HFF-Myc (cell line): ENCODE measurements around the gene ZFYVE28.

Experiments
- DNase-seq: peaks from one replicate; pipeline ENCODE4 v3.0.0-alpha.2; 2011; ENCODE audit warnings: low read depth; ENCODE audit errors: extremely low read depth
- H3K4me3 ChIP-seq: replicated peaks from 2 replicates; pipeline ENCODE4 v1.5.1; 2011; ENCODE audit warnings: low read depth, mild to moderate bottlenecking, control low read depth, low read length
- CTCF ChIP-seq: IDR thresholded peaks from 2 replicates; pipeline ENCODE4 v1.5.1; 2012; ENCODE audit warnings: mild to moderate bottlenecking, low read depth, low read length, control low read depth; ENCODE audit errors: missing control alignments

The ZFYVE28 gene

GRCh38 chr4:2270341-2271165, 147.9 kb downstream of the ZFYVE28 start:
- TF ChIP-seq CTCF: no peak
- no peak overlapping the region for H3K4me3 ChIP-seq
- DNase-seq: no peak

DNA sequence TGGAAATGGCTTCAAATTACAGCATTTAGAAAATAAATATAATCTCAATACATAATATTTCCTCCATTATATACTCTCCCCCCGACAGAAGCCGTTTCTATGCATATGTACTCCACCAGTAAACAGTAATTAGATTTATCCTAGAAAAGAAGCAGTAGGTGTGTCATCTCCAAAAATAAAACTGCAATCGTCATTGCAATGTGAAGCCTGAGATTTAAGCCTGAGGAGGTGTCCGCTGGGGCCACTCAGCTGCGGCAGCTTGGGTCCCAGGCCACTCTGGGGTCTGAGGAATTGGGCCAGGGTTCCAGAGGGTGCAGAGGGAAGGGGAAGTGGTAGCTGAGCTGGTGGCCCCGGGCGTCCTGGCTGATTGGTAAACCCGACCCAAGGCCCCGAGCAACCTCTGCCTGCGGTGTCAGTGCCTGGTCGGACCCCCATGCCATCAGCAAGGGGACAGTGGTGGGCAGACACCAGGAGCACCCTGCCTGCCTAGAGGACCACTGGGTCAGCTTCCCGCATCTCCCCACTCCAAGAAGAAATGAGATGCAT, 148.8 kb downstream of the ZFYVE28 start:
- TF ChIP-seq CTCF: no peak
- DNase-seq: no peak
- H3K4me3 ChIP-seq: no peak overlapping the region

DNA sequence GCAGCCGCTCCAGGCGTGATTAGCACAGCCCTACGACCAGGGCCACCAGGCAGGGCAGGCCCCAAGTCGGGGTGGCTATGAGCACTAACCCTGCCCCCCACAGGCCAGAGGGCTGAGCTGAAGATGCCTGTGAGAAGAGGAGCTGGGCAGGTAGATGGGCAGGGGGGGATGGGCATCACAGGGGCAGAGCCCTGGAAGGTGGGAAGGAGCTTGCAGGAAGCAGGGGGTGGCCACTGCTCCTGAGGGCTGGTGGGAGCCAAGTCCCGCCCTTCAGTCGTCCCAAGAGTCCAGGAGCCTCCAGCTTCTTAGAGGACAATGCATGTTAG, 149.3 kb downstream of the ZFYVE28 start:
- TF ChIP-seq CTCF: no peak
- no peak for DNase-seq
- H3K4me3 ChIP-seq: no peak overlapping the region

GRCh38 chr4:2268357-2269205, 149.9 kb downstream of the ZFYVE28 start:
- DNase-seq: no peak
- no peak for TF ChIP-seq CTCF
- no peak overlapping the region for H3K4me3 ChIP-seq

DNA sequence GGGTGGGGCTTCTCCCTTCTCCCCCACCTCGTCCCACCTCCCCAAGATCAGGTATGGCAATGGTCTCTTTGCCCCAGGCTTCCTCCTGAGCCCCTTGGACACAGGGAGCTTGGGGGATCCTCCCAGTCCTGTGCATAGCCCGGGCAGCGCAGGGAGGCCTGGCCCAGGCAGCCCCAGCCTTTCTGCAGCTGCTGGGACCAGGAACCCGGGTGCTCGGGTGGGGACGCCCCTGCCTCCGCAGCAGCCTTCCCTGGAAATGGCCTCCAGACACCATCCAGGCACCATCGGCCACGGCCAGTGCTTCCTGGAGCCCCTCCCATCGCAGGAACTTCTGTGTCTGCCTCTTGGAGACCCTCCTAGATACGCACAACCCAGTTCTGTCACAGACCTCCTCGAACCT, 150.6 kb downstream of the ZFYVE28 start:
- TF ChIP-seq CTCF: no peak
- no peak overlapping the region for H3K4me3 ChIP-seq
- DNase-seq: no peak

- DNase-seq: no peak
- H3K4me3 ChIP-seq: no peak overlapping the region
- TF ChIP-seq CTCF: no peak
Measured at GRCh38 chr4:2267320-2267811, 151.1 kb downstream of the ZFYVE28 start.
